Right ventricle myocardium superior (tissue), 1 donor: Measurements from ENCODE around the gene SBF1. TPM values are rescaled to one million over a fixed set of nuclear protein-coding genes. Genes with fewer than 3 reads are reported as not detected.

Source experiments
- ATAC-seq: fragments of 200-7000 bp; cut with Tn5 transposase; one replicate; pipeline ENCODE4 v1.9.1; 2020; ENCODE audit warnings: mild to moderate bottlenecking; ENCODE audit not compliant: poor library complexity
- DNase-seq: peaks from one replicate; pipeline ENCODE4 v3.0.0-alpha.2; 2020
- intact Hi-C: fragments of 100-400 bp; cut with DNase I; formaldehyde crosslinking; loops from one replicate; pipeline ENCODE4 v1.11.2; 2022
- total RNA-seq: library from RNA; stranded (reverse); fragmentation: NEBNext Ultra II Directional; extraction: Animal tissue kit (Norgen Biotek cat#: 25700); gene quantifications from one replicate; pipeline ENCODE4 v1.2.1, GENCODE V29; 2021
- donor health status: DM: no; HTN: yes; CAD: no; lungs with severe emphysema.

Gene SBF1
- total RNA-seq, 1 donor from 2014 or later: 46.6 TPM

- no peak for ATAC-seq
- intact Hi-C loops: no loop called here
- no peak for DNase-seq
These were observed 772 bp downstream of the SBF1 start for GRCh38 chr22:50473855-50474671.

DNA sequence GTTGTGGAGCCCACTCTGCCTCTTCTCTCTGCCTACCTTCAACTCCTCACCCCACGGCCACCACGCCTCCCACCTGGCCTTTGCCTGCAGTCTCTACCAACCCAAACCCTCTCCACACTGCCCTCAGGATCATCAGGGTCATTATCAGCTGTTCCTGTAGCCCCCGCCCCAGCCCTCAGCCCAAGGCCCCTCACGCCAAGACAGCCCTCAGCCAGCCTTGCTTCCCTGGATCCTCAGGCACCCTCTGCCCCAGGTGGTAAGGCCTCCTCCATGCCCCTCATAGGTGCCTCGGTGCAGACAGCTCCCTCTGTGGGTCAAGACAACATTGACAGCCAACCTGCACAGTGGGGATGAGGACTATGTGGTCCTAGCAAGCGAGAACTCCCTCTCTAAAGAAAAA, 1.7 kb downstream of the SBF1 start:
- intact Hi-C loops: no loop called here
- ATAC-seq (no peak), DNase-seq (no peak)

- intact Hi-C loops: no loop called here
- ATAC-seq (no peak), DNase-seq (no peak)
These were observed 2.9 kb downstream of the SBF1 start for GRCh38 chr22:50471962-50472361.

DNA sequence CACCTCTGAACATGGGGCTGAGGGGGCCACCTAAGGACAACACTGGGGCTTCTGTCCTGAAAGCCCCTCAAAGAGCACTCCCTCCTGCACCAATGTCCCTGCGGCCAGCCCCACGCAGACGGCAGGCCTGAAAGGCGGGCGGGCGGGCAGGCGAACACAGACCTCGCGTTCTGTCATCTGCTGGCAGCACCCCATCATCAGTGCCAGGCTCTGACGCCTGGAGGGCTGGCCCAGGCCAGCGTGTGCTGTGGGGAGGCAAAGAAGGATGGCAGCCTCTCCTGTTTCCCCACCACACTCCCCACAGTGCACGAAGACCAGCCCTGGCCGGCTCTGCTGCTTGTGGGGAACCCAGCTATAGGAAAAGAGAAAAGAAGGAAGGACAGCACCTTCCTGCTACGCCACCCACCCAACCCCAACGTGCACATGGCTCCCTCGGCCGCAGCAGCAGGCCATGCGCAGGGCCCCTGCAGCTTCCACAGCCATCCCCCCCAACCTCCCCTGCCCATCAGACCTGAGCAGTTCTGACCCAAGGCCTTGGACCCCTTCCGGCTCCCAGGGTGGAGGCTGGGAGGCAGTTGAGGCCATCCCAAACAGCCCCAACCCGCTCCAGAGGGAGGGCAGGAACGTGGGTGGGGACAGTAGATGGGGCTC, 3.5 kb downstream of the SBF1 start:
- ATAC-seq (no peak), DNase-seq (no peak)
- intact Hi-C loops: no loop called here

DNA sequence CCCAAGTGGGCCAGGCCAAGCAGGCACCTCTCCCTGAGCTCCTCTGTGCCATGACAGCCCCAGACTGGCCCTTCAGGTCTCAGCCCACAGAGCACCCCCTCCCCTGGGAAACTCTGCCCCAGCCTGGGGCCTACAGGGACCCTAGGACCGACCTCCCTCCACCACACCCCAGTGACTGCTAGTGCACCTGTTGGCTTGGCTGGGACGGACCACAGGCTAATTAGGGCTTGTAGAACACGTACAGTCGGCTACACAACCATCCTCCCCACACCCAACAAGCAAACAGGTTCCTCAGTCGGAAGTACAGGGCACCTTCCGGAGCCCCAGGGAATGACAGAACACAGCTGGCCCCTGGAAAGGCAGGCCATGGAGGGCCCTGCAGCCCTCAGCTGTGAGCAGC, 4.3 kb downstream of the SBF1 start:
- DNase-seq: no peak
- ATAC-seq: no peak
- intact Hi-C loops: no loop called here

DNA sequence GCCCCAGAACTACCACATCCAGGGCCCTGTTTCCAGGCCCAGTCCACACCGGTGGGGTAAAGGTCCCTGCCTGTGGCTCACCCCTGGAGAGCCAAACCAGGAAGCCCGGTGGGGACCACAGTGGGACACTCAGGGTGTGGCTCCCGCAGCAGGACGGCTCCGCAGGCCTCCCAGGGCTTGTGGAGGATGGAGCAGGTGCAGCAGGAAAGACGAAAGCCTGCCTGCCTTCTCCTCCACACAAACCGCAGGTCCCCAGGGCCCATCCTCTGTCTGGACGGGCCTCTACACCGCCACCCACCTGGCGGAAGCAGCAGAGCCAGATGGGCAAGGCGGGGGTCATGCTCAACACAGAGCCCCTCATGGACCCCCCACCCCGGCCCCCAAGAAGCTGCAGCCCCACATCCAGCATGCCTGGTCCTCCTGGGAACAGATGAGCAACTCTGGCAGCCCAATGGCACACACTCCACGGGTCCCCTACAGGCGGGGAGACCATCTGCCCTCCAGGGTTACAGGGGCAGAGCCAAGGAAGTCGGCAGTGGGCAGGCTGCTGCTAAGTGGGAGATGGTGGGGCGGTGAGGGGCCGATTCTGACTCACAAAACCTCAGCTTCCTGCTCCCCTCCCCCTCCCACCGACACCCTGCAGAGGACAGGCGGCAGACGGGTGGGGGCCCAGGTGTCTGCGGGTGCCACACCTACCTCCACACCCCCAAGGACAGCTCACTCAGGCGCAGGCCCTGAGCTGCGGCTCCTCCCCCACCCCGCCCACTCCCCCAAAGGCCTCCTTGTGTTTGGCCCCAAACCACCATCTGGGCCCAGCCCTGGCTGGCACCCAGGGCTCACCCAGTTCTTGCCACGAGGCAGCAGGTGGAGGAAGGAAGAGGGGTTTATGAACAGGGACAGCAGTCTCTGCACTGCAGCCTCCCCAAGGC, 5.2 kb downstream of the SBF1 start:
- intact Hi-C loops: no loop called here
- peak; percentile 71 for DNase-seq
- peak; percentile 4 for ATAC-seq

GRCh38 chr22:50468626-50469025, 6.2 kb downstream of the SBF1 start:
- no peak for ATAC-seq
- no peak for DNase-seq
- intact Hi-C loops: no loop called here

DNA sequence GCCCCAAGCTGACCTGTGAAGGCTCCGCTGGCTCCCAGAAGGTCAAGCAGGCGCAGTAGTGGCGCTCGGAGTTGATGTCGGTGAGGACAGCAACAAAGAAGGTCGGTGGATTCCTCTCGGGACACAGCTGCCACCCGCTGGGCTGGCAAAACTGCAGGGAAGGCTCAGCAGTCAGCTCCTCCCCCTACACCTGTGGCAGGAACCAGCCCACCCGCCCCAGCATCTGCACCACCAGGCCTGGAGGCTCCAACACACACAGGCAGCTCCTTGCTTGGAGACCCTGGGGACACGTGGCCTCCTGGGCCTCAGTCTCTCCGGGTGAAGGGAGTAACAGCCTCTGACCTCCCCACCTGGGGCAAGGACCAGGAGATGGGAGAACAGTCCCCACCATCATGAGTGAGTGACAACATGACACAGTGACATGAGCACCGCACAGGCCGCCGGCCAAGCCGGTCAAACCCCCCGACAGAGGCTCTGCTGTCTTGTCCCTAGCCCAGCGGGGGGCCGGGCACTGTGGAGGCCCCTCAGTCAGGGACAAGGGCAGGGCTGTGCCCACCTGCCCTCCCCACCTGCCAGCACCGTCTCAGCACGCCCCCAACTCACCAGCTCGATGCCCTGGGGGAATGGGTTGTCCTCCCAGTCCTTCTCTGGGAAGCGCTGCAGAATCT, 6.9 kb downstream of the SBF1 start:
- DNase-seq (no peak), ATAC-seq (no peak)
- intact Hi-C loops: no loop called here

- ATAC-seq (no peak), DNase-seq (no peak)
- intact Hi-C loops: no loop called here
These were observed 7.5 kb downstream of the SBF1 start for GRCh38 chr22:50467341-50467740.

GRCh38 chr22:50465066-50465930, 9.5 kb downstream of the SBF1 start:
- intact Hi-C loops: no loop called here
- no peak for DNase-seq
- ATAC-seq: no peak

DNA sequence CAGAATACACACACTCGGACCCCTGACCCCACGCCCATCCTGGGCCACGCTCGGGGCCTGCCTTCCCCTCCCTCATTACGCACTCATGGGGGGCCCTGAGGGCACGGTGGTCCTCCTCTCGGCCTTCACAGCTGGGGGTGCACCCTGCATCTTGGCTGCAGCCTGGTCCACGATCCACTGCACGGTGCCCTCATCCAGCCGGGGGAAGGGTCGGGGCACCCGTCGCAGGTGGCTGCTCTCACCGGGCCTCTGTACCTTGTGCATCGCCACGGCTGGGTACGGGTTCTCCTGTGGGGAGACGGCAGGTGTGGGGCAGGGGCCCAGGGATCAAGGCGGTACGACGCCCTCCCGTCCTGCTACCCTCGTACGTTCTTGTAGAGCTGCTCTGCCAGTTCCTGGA, 10.4 kb downstream of the SBF1 start:
- DNase-seq: no peak
- intact Hi-C loops: no loop called here
- ATAC-seq: no peak

GRCh38 chr22:50463188-50463900, 11.5 kb downstream of the SBF1 start:
- intact Hi-C loops: no loop called here
- DNase-seq: no peak
- ATAC-seq: no peak

DNA sequence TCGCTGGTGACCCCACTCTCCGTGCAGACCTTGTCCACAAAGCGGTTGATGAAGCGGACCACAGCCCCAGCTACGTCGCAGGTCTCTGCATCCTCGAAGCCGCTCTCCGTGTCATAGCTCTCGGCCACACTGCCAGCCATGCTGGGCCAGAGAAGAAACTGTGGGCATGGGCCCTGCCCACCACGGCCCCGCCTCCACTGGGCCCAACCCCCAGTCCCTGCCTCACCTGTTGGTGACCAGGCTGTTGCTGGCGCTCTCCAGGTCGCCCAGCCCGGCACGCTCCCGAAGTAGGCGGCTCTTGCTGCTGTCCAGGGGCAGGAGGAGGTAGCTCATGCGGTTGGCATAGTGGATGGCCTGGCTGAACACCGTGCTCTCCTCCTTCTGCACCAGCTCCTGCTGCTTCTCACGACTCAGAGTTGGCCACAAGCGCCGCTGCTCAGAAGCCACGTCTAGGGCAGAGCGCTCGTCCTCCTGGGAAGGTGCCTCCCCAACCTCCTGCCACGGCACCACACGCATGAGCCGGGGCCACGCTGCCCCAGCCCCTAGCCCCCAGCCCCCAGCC, 12.8 kb downstream of the SBF1 start:
- no peak for ATAC-seq
- intact Hi-C loops: no loop called here
- DNase-seq: no peak

- DNase-seq (no peak), ATAC-seq (no peak)
- intact Hi-C loops: no loop called here
These were observed 13.3 kb downstream of the SBF1 start for GRCh38 chr22:50461536-50461935.

GRCh38 chr22:50460938-50461337, 13.9 kb downstream of the SBF1 start:
- ATAC-seq (no peak), DNase-seq (no peak)
- intact Hi-C loops: no loop called here

- ATAC-seq: no peak
- intact Hi-C loops: no loop called here
- no peak for DNase-seq
These were observed 15.2 kb downstream of the SBF1 start for GRCh38 chr22:50459496-50460140.

- ATAC-seq (no peak), DNase-seq (no peak)
- intact Hi-C loops: no loop called here
These were observed 15.8 kb downstream of the SBF1 start for GRCh38 chr22:50459016-50459415.
